HepG2 (cell line): ENCODE data around the gene TOX4. TPM values are rescaled to one million over a fixed set of nuclear protein-coding genes. Genes with fewer than 3 reads are reported as not detected.
A peak's percentile ranks its signal among the peaks of the same experiment; 100 is the strongest.

Source experiments
- ATF1 ChIP-seq: IDR thresholded peaks from 2 replicates; pipeline ENCODE4 v1.6.1; 2016; ENCODE audit warnings: mild to moderate bottlenecking, control low read depth
- HMG20B ChIP-seq: conservative IDR thresholded peaks from 2 replicates; pipeline ENCODE4 v1.6.1; 2016; ENCODE audit warnings: missing genetic modification reagents, missing compliant biosample characterization
- JUN ChIP-seq: sonication (generic); formaldehyde crosslinking; IDR thresholded peaks from 2 replicates; pipeline ENCODE4 v1.4.0; 2020; ENCODE audit warnings: mild to moderate bottlenecking, missing genetic modification reagents
- JUND ChIP-seq: sonication (generic); formaldehyde crosslinking; IDR thresholded peaks from 2 replicates; pipeline ENCODE4 v1.8.0; 2022; ENCODE audit warnings: mild to moderate bottlenecking, missing genetic modification reagents
- KAT8 ChIP-seq: IDR thresholded peaks from 2 replicates; pipeline ENCODE4 v1.6.1; 2016; ENCODE audit warnings: missing genetic modification reagents, missing compliant biosample characterization
- KLF11 ChIP-seq: IDR thresholded peaks from 2 replicates; pipeline ENCODE4 v1.6.1; 2016; ENCODE audit warnings: missing compliant biosample characterization
- MIER2 ChIP-seq: IDR thresholded peaks from 2 replicates; pipeline ENCODE4 v1.6.1; 2016; ENCODE audit warnings: missing biosample characterization, missing genetic modification reagents
- PHF21A ChIP-seq: sonication (generic); formaldehyde crosslinking; IDR thresholded peaks from 2 replicates; pipeline ENCODE4 v1.5.0; 2020; ENCODE audit warnings: mild to moderate bottlenecking, missing genetic modification reagents
- PITX1 ChIP-seq: sonication (generic); formaldehyde crosslinking; IDR thresholded peaks from 2 replicates; pipeline ENCODE4 v1.5.1; 2020; ENCODE audit warnings: mild to moderate bottlenecking, missing genetic modification reagents
- RBFOX2 ChIP-seq: fragments of 200-400 bp; formaldehyde crosslinking; IDR thresholded peaks from 2 replicates; pipeline ENCODE4 v1.6.1; 2017; ENCODE audit warnings: low read depth, mild to moderate bottlenecking, low read length
- RXRB ChIP-seq: IDR thresholded peaks from 2 replicates; pipeline ENCODE4 v1.6.1; 2016; ENCODE audit warnings: borderline replicate concordance, missing genetic modification reagents, missing compliant biosample characterization
- SALL1 ChIP-seq: sonication (generic); formaldehyde crosslinking; IDR thresholded peaks from 2 replicates; pipeline ENCODE4 v1.8.0; 2022; ENCODE audit warnings: mild to moderate bottlenecking, missing genetic modification reagents
- TARDBP ChIP-seq: sonication (generic); formaldehyde crosslinking; IDR thresholded peaks from 2 replicates; pipeline ENCODE4 v1.8.0; 2022; ENCODE audit warnings: mild to moderate bottlenecking, missing genetic modification reagents
- TSC22D2 ChIP-seq: sonication (generic); formaldehyde crosslinking; IDR thresholded peaks from 2 replicates; pipeline ENCODE4 v1.5.1; 2020; ENCODE audit warnings: missing genetic modification reagents, mild to moderate bottlenecking, borderline replicate concordance
- ZC3H13 ChIP-seq: sonication (generic); formaldehyde crosslinking; IDR thresholded peaks from 2 replicates; pipeline ENCODE4 v1.8.1; 2023; ENCODE audit warnings: mild to moderate bottlenecking, missing genetic modification reagents, moderate library complexity
- ZFX ChIP-seq: sonication (generic); formaldehyde crosslinking; IDR thresholded peaks from 2 replicates; pipeline ENCODE4 v1.4.0; 2020; ENCODE audit warnings: mild to moderate bottlenecking, low read depth, missing genetic modification reagents, moderate library complexity
- ZIK1 ChIP-seq: sonication (generic); formaldehyde crosslinking; IDR thresholded peaks from 2 replicates; pipeline ENCODE4 v1.5.0; 2020; ENCODE audit warnings: mild to moderate bottlenecking, low read depth, missing genetic modification reagents, borderline replicate concordance
- ZNF160 ChIP-seq: sonication (generic); formaldehyde crosslinking; IDR thresholded peaks from 2 replicates; pipeline ENCODE4 v1.8.0; 2022; ENCODE audit warnings: mild to moderate bottlenecking, inconsistent platforms, missing genetic modification reagents
- ZNF709 ChIP-seq: sonication (generic); formaldehyde crosslinking; IDR thresholded peaks from 2 replicates; pipeline ENCODE4 v1.5.0; 2020; ENCODE audit warnings: mild to moderate bottlenecking, missing genetic modification reagents
- ZNF790 ChIP-seq: sonication (generic); formaldehyde crosslinking; IDR thresholded peaks from 2 replicates; pipeline ENCODE4 v1.8.0; 2022; ENCODE audit warnings: missing genetic modification reagents, mild to moderate bottlenecking, borderline replicate concordance
- ZSCAN20 ChIP-seq: sonication (generic); formaldehyde crosslinking; IDR thresholded peaks from 2 replicates; pipeline ENCODE4 v1.4.0; 2020; ENCODE audit warnings: missing genetic modification reagents, mild to moderate bottlenecking, borderline replicate concordance
- polyA plus RNA-seq, 8 experiments: library from polyadenylated mRNA; depleted of rRNA in 3 of 8; stranded (reverse) in 7 of 8; unstranded in 1 of 8; fragments of >200 nt; fragmentation: Illumina TruSeq in 4 of 8; extraction: Trizol in 4 of 8; gene quantifications; 2 replicates each; pipeline versions ENCODE4 v1.2.1 to v1.2.3, GENCODE V29; 2011 to 2016; ENCODE audit warnings: low read depth in 4 of 8, missing spikeins in 1 of 8, mixed read lengths in 1 of 8; ENCODE audit not compliant: insufficient read depth in 1 of 8
- total RNA-seq, 5 experiments: library from RNA; depleted of rRNA; stranded (reverse); fragments of >200 nt; fragmentation: Illumina TruSeq; extraction: Trizol; gene quantifications; 2 replicates each; pipeline ENCODE4 v1.2.3, GENCODE V29; 2016; ENCODE audit warnings: low read depth in 1 of 5
- TF ChIP-seq, protein P1 (sequence below): sonication (generic); formaldehyde crosslinking; IDR thresholded peaks from 2 replicates; pipeline ENCODE4 v1.8.0; 2022; ENCODE audit warnings: mild to moderate bottlenecking, missing genetic modification reagents, borderline replicate concordance
- TF ChIP-seq, protein P2 (sequence below): sonication (generic); formaldehyde crosslinking; IDR thresholded peaks from 2 replicates; pipeline ENCODE4 v1.8.1; 2022; ENCODE audit warnings: mild to moderate bottlenecking, missing genetic modification reagents
- TF ChIP-seq, protein P3 (sequence below): sonication (generic); formaldehyde crosslinking; IDR thresholded peaks from 2 replicates; pipeline ENCODE4 v1.4.0; 2020; ENCODE audit warnings: mild to moderate bottlenecking, missing genetic modification reagents
- TF ChIP-seq, protein P4 (sequence below): IDR thresholded peaks from 2 replicates; pipeline ENCODE4 v1.6.1; 2016; ENCODE audit warnings: low read depth, borderline replicate concordance

TOX4 gene
- total and polyA plus RNA-seq, 2 of the 13 experiments (the other 11 are each of a cell fraction or from before 2014, with no cell fraction given): 71.8 to 163 TPM

DNA sequence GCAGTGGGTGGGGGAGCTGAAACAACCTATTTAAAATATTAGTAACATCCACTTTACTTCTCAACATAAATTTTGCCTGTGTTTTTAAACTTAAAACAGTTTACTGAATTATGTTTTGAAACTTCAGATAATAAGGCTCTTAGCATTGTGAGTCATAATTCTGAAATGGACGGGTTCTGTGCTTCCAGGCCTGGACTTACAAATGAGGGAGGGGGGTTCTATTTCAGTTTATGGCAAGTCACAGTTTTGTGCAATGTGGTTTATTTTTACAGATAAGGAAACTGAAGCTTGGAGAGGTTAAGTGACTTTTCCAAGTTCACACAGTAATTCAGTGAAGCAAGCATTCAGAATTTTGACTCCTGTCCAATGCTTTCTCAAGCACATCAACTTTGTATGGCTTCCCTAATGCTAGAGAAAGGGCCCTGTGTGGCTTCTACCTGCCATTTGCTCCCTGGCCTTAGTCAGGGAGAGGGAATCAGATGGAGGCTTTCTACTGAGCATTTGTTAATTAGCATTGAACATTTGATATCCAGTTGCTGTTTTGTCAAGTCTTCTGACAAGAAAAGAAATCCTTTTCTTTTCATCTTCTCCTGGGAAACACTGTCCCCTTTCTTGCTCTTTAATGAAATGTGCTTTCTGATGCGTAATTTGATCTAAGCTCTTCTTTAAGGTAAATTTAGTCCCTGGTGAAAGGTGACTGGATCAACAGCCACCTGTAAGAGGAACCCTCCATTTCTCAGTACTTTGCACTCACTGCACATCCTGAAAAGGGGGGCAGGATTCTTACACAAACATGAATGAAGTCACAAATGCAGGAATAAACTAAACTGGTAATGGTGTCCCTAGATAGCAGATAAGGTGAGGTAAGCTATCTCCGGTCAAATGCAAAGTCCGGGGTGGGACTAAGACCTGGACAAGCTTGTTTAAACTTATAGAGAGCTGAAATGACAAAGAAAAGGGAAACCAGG lies 51.7 kb downstream of the TOX4 start (continued):
- peak; percentile 49; the same call in 1 of the 2 replicates for TF ChIP-seq ZNF709 (CRISPR knock-in tag)
- TF ChIP-seq, protein P1, sequence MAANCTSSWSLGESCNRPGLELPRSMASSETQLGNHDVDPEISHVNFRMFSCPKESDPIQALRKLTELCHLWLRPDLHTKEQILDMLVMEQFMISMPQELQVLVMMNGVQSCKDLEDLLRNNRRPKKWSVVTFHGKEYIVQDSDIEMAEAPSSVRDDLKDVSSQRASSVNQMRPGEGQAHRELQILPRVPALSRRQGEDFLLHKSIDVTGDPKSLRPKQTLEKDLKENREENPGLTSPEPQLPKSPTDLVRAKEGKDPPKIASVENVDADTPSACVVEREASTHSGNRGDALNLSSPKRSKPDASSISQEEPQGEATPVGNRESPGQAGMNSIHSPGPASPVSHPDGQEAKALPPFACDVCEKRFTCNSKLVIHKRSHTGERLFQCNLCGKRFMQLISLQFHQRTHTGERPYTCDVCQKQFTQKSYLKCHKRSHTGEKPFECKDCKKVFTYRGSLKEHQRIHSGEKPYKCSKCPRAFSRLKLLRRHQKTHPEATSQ (CRISPR knock-in tag): no peak; the same call in 1 of the 2 replicates
- 0 out of 2 replicates have a peak, but pooled peaks have one; percentile 40 for TF ChIP-seq KLF11 (CRISPR knock-in tag)
- 0 out of 2 replicates have a peak, but pooled peaks have one; percentile 41 for TF ChIP-seq HMG20B (CRISPR knock-in tag)
- 0 out of 2 replicates have a peak, but pooled peaks have one; percentile 23 for TF ChIP-seq ZIK1 (CRISPR knock-in tag)
- TF ChIP-seq, protein P2, sequence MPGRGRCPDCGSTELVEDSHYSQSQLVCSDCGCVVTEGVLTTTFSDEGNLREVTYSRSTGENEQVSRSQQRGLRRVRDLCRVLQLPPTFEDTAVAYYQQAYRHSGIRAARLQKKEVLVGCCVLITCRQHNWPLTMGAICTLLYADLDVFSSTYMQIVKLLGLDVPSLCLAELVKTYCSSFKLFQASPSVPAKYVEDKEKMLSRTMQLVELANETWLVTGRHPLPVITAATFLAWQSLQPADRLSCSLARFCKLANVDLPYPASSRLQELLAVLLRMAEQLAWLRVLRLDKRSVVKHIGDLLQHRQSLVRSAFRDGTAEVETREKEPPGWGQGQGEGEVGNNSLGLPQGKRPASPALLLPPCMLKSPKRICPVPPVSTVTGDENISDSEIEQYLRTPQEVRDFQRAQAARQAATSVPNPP (CRISPR knock-in tag): 0 out of 2 replicates have a peak, but pooled peaks have one; percentile 47
- TF ChIP-seq JUN (CRISPR knock-in tag): peak; percentile 93
- no peak for TF ChIP-seq TSC22D2 (CRISPR knock-in tag)
- 0 out of 2 replicates have a peak, but pooled peaks have one; percentile 49 for TF ChIP-seq ZSCAN20 (CRISPR knock-in tag)
- TF ChIP-seq ZC3H13 (CRISPR knock-in tag): 0 out of 2 replicates have a peak, but pooled peaks have one; percentile 46
- TF ChIP-seq RXRB (CRISPR knock-in tag): peak; percentile 95
- TF ChIP-seq PHF21A (CRISPR knock-in tag): peak; percentile 95
- TF ChIP-seq ZNF790 (CRISPR knock-in tag): no peak
- 0 out of 2 replicates have a peak, but pooled peaks have one; percentile 22 for TF ChIP-seq RBFOX2
- peak; percentile 80 for TF ChIP-seq KAT8 (CRISPR knock-in tag)
- peak; percentile 52 for TF ChIP-seq ZFX (CRISPR knock-in tag)
- TF ChIP-seq SALL1 (CRISPR knock-in tag): peak; percentile 71; the same call in 1 of the 2 replicates
- peak; percentile 90 for TF ChIP-seq TARDBP
- TF ChIP-seq, protein P3, sequence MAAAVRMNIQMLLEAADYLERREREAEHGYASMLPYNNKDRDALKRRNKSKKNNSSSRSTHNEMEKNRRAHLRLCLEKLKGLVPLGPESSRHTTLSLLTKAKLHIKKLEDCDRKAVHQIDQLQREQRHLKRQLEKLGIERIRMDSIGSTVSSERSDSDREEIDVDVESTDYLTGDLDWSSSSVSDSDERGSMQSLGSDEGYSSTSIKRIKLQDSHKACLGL (CRISPR knock-in tag): no peak
- TF ChIP-seq, protein P4, sequence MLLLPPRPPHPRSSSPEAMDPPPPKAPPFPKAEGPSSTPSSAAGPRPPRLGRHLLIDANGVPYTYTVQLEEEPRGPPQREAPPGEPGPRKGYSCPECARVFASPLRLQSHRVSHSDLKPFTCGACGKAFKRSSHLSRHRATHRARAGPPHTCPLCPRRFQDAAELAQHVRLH (CRISPR knock-in tag): peak; percentile 72
- peak; percentile 67; the same call in 1 of the 2 replicates for TF ChIP-seq JUND (CRISPR knock-in tag)
- no peak for TF ChIP-seq ZNF160 (CRISPR knock-in tag)
- TF ChIP-seq ATF1 (CRISPR knock-in tag): peak; percentile 60
- peak; percentile 84 for TF ChIP-seq PITX1 (CRISPR knock-in tag)
- TF ChIP-seq MIER2 (CRISPR knock-in tag): peak; percentile 59
